SK-N-MC (cell line): ENCODE data around the gene ERI3.
A peak's percentile ranks its signal among the peaks of the same experiment; 100 is the strongest.

ENCODE experiments used
- DNase-seq: peaks from one replicate; pipeline ENCODE4 v3.0.0-alpha.2; 2011; ENCODE audit warnings: low read depth, low spot score
- H3K27ac ChIP-seq: fragments of 200-600 bp; sonication (generic); 2 replicates; pipeline ENCODE4 v1.5.1; 2016; ENCODE audit warnings: mixed run types
- H3K36me3 ChIP-seq: fragments of 200-600 bp; sonication (generic); 2 replicates; pipeline ENCODE4 v1.6.1; 2017; ENCODE audit warnings: antibody characterized with exemption, low read length, mixed read lengths; ENCODE audit not compliant: insufficient read depth
- H3K4me3 ChIP-seq: fragments of 200-600 bp; sonication (generic); 2 replicates; pipeline ENCODE4 v1.5.1; 2016
- H3K9ac ChIP-seq: fragments of 200-600 bp; sonication (generic); 2 replicates; pipeline ENCODE4 v1.8.0; 2017; ENCODE audit warnings: mixed run types, mixed read lengths; ENCODE audit not compliant: insufficient read length
- H3K9me3 ChIP-seq: fragments of 200-600 bp; sonication (generic); 2 replicates; pipeline ENCODE4 v1.6.1; 2017; ENCODE audit warnings: low read depth, mild to moderate bottlenecking, antibody characterized with exemption, low read length, moderate library complexity, mixed read lengths
- EZH2 ChIP-seq: fragments of 200-600 bp; sonication (generic); IDR thresholded peaks from one replicate; pipeline ENCODE4 v1.6.1; 2017; ENCODE audit warnings: antibody characterized with exemption
- FOXP2 ChIP-seq: optimal IDR thresholded peaks from 2 replicates; pipeline ENCODE3; 2011; ENCODE audit warnings: mild to moderate bottlenecking, moderate library complexity; ENCODE audit not compliant: insufficient read depth; ENCODE audit errors: extremely low read length, control extremely low read depth
- POLR2AphosphoS5 ChIP-seq: IDR thresholded peaks from 2 replicates; pipeline ENCODE4 v1.6.1; 2012; ENCODE audit warnings: mild to moderate bottlenecking, low read depth, low read length, borderline replicate concordance

The ERI3 gene

GRCh38 chr1:44354840-44355581 is at the start of gene ERI3:
TSS of gene ERI3 (minus strand) at chr1:44355257. CDS start at chr1:44355026, 231 bp downstream.
- TF ChIP-seq POLR2AphosphoS5 (peak; percentile 63; the same call in 1 of the 2 replicates), FOXP2 (no peak), EZH2 (no peak)
- peak within 1 kb of the TSS; percentile 92 for H3K4me3 ChIP-seq
- H3K9ac ChIP-seq = peak within 1 kb of the TSS; percentile 85
- peak; percentile 83 for DNase-seq
- H3K27ac ChIP-seq = no peak within 1 kb of the TSS
- no peaks in the 10 kb centered on the region for H3K9me3 ChIP-seq
- peaks cover 9% of the 10 kb centered on the region for H3K36me3 ChIP-seq

GRCh38 chr1:44401256-44402228 is 46.5 kb upstream of the ERI3 start:
- no peak overlapping the region for H3K9ac ChIP-seq
- TF ChIP-seq POLR2AphosphoS5 (no peak), FOXP2 (no peak)
- no peaks in the 10 kb centered on the region for H3K36me3 ChIP-seq
- no peak overlapping the region for H3K4me3 ChIP-seq
- no peaks in the 10 kb centered on the region for H3K9me3 ChIP-seq
- DNase-seq = no peak
- H3K27ac ChIP-seq = no peak overlapping the region

- no peak for DNase-seq
- no peak overlapping the region for H3K27ac ChIP-seq
- no peaks in the 10 kb centered on the region for H3K36me3 ChIP-seq
- TF ChIP-seq FOXP2 (no peak), EZH2 (no peak), POLR2AphosphoS5 (no peak)
- no peak overlapping the region for H3K9ac ChIP-seq
- no peak overlapping the region for H3K4me3 ChIP-seq
- H3K9me3 ChIP-seq = no peaks in the 10 kb centered on the region
Observed at GRCh38 chr1:44390277-44390676, 35.2 kb upstream of the ERI3 start.

- no peak overlapping the region for H3K27ac ChIP-seq
- no peak for TF ChIP-seq EZH2
- no peak for TF ChIP-seq FOXP2
- TF ChIP-seq POLR2AphosphoS5 = no peak
- H3K36me3 ChIP-seq = no peaks in the 10 kb centered on the region
- DNase-seq = no peak
- no peak overlapping the region for H3K9ac ChIP-seq
- H3K9me3 ChIP-seq = no peaks in the 10 kb centered on the region
- no peak overlapping the region for H3K4me3 ChIP-seq
Observed at GRCh38 chr1:44389437-44389836, 34.4 kb upstream of the ERI3 start.

- DNase-seq = no peak
- Histone ChIP-seq H3K9me3 (no peaks in the 10 kb centered on the region), H3K36me3 (no peaks in the 10 kb centered on the region), H3K27ac (no peak overlapping the region), H3K4me3 (no peak overlapping the region), H3K9ac (no peak overlapping the region)
- TF ChIP-seq EZH2 (no peak), FOXP2 (no peak), POLR2AphosphoS5 (no peak)
Observed at GRCh38 chr1:44388551-44388950, 33.5 kb upstream of the ERI3 start.

- Histone ChIP-seq H3K36me3 (no peaks in the 10 kb centered on the region), H3K9ac (no peak overlapping the region), H3K9me3 (no peaks in the 10 kb centered on the region), H3K4me3 (no peak overlapping the region), H3K27ac (no peak overlapping the region)
- DNase-seq = no peak
- no peak for TF ChIP-seq POLR2AphosphoS5
- no peak for TF ChIP-seq EZH2
- no peak for TF ChIP-seq FOXP2
Observed at GRCh38 chr1:44380666-44381177, 25.7 kb upstream of the ERI3 start.

- no peak for DNase-seq
- Histone ChIP-seq H3K27ac (no peak overlapping the region), H3K9ac (no peak overlapping the region), H3K9me3 (no peaks in the 10 kb centered on the region), H3K36me3 (no peaks in the 10 kb centered on the region), H3K4me3 (no peak overlapping the region)
- TF ChIP-seq FOXP2 (no peak), EZH2 (no peak), POLR2AphosphoS5 (no peak)
Observed at GRCh38 chr1:44377925-44378784, 23.1 kb upstream of the ERI3 start.

- Histone ChIP-seq H3K9me3 (no peaks in the 10 kb centered on the region), H3K27ac (no peak overlapping the region), H3K36me3 (no peaks in the 10 kb centered on the region), H3K4me3 (no peak overlapping the region), H3K9ac (no peak overlapping the region)
- TF ChIP-seq POLR2AphosphoS5 = no peak
- no peak for TF ChIP-seq EZH2
- no peak for TF ChIP-seq FOXP2
- no peak for DNase-seq
Observed at GRCh38 chr1:44375547-44375946, 20.5 kb upstream of the ERI3 start.
